HG03066 (cell line): Measurements from ENCODE around the gene FAM8A1.

ENCODE experiments used
- ATAC-seq: cut with Tn5 transposase; IDR thresholded peaks from one replicate; pipeline ENCODE4 v1.9.1; 2021; ENCODE audit warnings: low read depth; ENCODE audit not compliant: unreplicated experiment

The FAM8A1 gene

GRCh38 chr6:17653198-17653882 lies 53.2 kb downstream of the FAM8A1 start:
- no peak for ATAC-seq

GRCh38 chr6:17656092-17656491 lies 56.0 kb downstream of the FAM8A1 start:
- ATAC-seq, result no peak

- ATAC-seq, result no peak
Measured at GRCh38 chr6:17656644-17657043, 56.5 kb downstream of the FAM8A1 start.
